GM10248 (cell line): ENCODE measurements around the gene SLC35F3.

ENCODE experiments used
- CTCF ChIA-PET: fragments of 300-600 bp; sonication (Branson Sonifier 250); formaldehyde crosslinking; extraction: SDS; loops from one replicate; lab custom pipeline; 2021; ENCODE audit warnings: antibody characterized with exemption; lab: Yijun Ruan, JAX
- POLR2A ChIA-PET: fragments of 350-650 bp; sonication (Branson Sonifier 250); formaldehyde crosslinking; extraction: SDS; loops from one replicate; lab custom pipeline; 2020; ENCODE audit warnings: antibody characterized with exemption; lab: Yijun Ruan, JAX
- DNase-seq: peaks from one replicate; pipeline ENCODE4 v3.0.0; 2012; ENCODE audit errors: extremely low spot score
- TF ChIP-seq, protein P1 (sequence below): IDR thresholded peaks from 2 replicates; pipeline ENCODE4 v1.5.1; 2012; ENCODE audit warnings: mild to moderate bottlenecking, low read depth; ENCODE audit errors: extremely low read depth, missing control alignments, control extremely low read depth

Gene SLC35F3

DNA sequence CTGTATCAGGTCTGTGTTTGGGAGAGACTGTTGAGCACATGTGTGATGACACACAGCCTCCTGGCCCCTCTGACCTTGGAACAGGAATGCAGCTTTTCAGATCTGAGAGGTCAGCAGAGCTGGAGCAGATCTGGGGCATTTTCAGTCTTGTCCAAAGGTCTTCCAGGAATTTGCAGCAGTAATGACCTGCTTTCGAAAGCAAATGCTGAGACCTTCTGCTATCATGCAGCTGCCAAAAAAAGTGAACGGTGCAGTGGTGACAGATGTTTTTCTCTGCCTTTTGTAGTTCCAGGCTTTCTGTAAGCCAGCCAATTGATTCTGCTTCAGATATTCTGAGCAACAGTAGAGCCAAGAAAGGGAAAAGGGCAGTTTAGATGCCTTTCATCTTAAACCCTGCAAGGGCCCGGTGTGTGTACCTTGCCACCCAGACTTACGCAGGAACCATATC is 331.0 kb downstream of the SLC35F3 start:
- ChIA-PET POLR2A (no interaction called here), CTCF (interaction anchor here (1.1 to 3.1 kb wide), 2 partner anchors 75 to 106 kb away, joined by 3 to 13 read pairs; no protein-coding TSS in a partner anchor)
- DNase-seq: no peak
- TF ChIP-seq, protein P1, sequence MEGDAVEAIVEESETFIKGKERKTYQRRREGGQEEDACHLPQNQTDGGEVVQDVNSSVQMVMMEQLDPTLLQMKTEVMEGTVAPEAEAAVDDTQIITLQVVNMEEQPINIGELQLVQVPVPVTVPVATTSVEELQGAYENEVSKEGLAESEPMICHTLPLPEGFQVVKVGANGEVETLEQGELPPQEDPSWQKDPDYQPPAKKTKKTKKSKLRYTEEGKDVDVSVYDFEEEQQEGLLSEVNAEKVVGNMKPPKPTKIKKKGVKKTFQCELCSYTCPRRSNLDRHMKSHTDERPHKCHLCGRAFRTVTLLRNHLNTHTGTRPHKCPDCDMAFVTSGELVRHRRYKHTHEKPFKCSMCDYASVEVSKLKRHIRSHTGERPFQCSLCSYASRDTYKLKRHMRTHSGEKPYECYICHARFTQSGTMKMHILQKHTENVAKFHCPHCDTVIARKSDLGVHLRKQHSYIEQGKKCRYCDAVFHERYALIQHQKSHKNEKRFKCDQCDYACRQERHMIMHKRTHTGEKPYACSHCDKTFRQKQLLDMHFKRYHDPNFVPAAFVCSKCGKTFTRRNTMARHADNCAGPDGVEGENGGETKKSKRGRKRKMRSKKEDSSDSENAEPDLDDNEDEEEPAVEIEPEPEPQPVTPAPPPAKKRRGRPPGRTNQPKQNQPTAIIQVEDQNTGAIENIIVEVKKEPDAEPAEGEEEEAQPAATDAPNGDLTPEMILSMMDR: no peak

DNA sequence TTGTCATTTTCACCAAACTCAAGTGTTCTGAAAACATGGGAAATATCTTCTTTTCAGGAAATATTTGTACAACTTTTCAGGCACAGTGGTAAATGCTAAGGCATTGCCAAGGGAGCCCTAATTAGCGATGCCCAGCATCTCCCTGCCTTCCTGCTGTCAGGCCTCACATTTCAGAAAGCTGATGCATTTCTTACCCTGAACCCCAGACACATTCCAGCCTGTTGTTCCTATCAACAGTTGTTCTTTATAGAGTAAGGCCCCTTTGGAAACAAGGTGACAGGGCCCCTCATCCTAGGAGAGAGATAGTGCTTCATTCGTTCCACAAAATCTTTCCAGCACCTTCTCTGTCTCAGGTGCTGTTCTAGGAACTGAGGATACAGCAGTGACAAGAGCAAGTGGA is 332.9 kb downstream of the SLC35F3 start:
- CTCF ChIA-PET: interaction anchor here (3.1 kb wide), 1 partner anchor 73 kb away, joined by 13 read pairs; no protein-coding TSS in a partner anchor
- DNase-seq: no peak

DNA sequence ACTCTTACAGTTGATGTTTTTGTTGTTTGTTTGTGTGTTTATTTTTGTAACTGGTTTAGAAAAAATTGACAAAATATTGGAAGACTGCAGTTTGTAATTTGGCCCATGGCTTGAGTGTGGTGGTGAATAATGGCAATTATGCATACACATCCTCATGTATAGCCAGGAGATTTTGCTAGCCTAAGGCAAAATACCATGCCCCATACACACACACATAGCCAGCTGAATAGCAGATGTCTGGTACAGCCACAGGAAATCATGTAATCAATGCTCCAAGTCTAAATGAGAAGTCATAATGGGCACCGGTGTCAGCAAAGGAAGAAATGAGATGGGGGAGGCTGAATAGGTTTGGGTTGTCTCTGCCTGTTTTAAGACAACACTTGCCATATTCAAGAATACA is 333.6 kb downstream of the SLC35F3 start:
- POLR2A ChIA-PET: no interaction called here
- TF ChIP-seq, protein P1: no peak
- no peak for DNase-seq
- CTCF ChIA-PET: interaction anchor here (3.1 kb wide), 1 partner anchor 72 kb away, joined by 13 read pairs; no protein-coding TSS in a partner anchor

More for the DNA sequence above, 332.9 kb downstream of the SLC35F3 start:
- TF ChIP-seq, protein P1: no peak
- POLR2A ChIA-PET: no interaction called here

DNA sequence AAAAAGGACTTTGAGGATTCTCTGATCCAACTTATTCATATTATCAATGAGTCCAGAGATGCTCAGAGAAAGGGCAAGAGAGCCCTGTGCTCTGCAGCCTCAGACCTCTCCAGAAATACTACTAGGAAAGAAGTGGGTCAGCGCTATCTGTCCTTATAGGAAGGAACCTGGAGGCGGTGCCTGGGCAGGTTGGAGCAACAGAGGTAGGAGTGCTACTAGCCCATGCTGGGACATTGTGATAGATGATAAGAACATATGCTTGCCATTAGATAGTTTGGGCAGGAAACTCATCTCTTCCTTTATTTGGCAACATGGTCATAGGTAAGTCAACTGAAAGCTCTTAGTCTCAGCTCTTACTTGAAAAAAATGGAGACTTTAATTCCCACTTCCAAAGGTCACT is 335.0 kb downstream of the SLC35F3 start:
- CTCF ChIA-PET: interaction anchor here (1.2 kb wide), 1 partner anchor 26 kb away, joined by 4 read pairs; no protein-coding TSS in a partner anchor
- TF ChIP-seq, protein P1: no peak
- POLR2A ChIA-PET: no interaction called here
- no peak for DNase-seq

DNA sequence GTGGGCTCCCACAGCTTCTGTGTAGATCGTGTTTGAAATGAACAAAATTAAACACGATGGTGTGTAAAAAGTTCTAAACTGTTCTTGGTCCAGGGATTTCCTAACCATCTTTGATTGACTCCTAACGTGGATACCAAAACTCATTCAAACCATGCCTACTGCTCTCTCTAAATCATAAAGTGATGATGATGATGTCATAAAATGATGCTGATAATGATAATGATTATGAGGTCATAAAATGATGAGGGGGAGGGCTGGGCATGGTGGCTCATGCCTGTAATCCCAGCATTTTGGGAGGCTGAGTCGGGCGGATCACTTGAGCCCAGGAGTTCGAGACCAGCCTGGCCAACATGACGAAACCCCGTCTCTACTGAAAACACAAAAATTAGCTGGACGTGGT is 335.5 kb downstream of the SLC35F3 start:
- no peak for DNase-seq
- ChIA-PET CTCF (interaction anchor here (1.2 kb wide), 1 partner anchor 27 kb away, joined by 4 read pairs; no protein-coding TSS in a partner anchor), POLR2A (no interaction called here)
- TF ChIP-seq, protein P1: no peak

DNA sequence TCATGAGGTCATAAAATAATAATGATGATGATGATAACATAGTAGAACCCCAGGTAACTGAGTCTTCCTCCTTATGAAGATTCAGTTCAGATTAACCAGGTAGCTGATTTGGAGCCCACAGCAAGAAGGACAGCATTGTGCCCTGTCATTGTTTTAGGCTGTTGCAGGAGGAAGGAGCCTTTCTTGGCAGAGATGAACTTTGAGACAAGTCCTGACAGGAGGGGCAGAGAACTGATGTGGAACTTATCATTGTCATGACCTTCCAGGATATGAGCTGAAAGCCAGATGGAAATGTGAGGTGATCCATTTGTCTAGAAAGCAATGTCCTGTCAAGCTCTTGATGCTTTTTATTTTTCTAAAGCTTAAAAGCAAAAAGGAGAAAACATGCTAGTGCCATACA is 336.2 kb downstream of the SLC35F3 start:
- CTCF ChIA-PET: interaction anchor here (0.8 kb wide), 1 partner anchor 10 kb away, joined by 3 read pairs; no protein-coding TSS in a partner anchor
- POLR2A ChIA-PET: no interaction called here
- DNase-seq: no peak
- TF ChIP-seq, protein P1: no peak
